GM12892 (cell line): Measurements from ENCODE around the gene SLCO3A1.

Source experiments
- POLR2A ChIP-seq: IDR thresholded peaks from 2 replicates; pipeline ENCODE4 v1.6.1; 2011; ENCODE audit warnings: low read depth, low read length, control low read depth
- POLR2AphosphoS5 ChIP-seq: IDR thresholded peaks from 2 replicates; pipeline ENCODE4 v1.6.1; 2011; ENCODE audit warnings: low read depth, low read length, control low read depth

DNA sequence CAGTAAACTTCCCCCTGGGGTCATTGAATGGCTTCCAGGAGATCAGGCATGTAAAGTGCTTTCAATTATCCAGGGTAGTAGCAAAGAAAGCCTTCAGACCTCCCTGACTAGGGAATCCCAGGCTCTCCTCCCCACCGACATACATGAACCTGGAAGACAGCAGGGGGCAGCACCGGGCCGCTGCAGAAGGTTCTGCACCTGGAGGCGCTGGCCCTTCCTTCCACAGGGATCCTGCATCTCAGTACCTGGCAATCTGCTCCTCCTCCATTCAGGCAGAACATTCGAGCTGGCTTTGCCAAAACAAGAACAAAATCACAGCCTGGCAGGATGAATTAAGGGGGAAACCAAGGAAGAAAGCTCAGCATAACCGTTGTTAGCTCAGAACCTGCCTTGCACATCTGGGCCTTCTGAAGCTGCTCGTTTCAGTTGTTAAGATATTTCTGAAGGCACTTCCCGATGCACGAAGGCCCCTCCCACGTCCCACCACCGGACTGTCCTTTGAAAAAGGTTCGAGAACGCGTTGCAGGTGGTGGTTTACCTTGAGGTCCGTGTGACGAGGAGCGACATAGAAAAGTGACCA, 237.7 kb downstream of the SLCO3A1 start:
- TF ChIP-seq POLR2A (no peak), POLR2AphosphoS5 (no peak)
